GM04503 (cell line): ENCODE measurements around the gene CHRNE.
"Not testable (repeated sequence)": the region's sequence is repeated elsewhere in the genome, so short reads cannot be mapped to it uniquely, and the experiment has no call there.

Source experiments
- DNase-seq: peaks from one replicate; pipeline ENCODE4 v3.0.0-alpha.2; 2012; ENCODE audit warnings: low read depth

CHRNE gene

DNA sequence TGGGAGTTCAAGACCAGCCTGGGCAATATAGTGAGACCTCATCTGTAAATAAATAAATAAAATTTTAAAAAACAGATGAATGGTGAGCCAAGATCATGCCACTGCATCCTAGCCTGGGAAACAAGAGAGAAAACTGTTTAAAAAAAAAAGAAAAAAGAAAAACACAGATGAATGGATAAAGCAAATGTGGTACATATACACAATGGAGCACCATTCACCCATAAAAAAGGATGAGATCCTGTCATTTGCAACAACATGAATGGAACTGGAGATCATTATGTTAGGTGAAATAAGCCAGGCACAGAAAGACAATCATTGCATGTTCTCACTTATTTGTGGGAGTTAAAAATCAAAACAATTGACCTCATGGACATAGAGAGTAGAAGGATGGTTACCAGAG, 3.7 kb upstream of the CHRNE start:
- not testable (repeated sequence) for DNase-seq

GRCh38 chr17:4902540-4902939, 358 bp downstream of the CHRNE start:
- no peak for DNase-seq

GRCh38 chr17:4901648-4902344, 1.1 kb downstream of the CHRNE start:
- no peak for DNase-seq

DNA sequence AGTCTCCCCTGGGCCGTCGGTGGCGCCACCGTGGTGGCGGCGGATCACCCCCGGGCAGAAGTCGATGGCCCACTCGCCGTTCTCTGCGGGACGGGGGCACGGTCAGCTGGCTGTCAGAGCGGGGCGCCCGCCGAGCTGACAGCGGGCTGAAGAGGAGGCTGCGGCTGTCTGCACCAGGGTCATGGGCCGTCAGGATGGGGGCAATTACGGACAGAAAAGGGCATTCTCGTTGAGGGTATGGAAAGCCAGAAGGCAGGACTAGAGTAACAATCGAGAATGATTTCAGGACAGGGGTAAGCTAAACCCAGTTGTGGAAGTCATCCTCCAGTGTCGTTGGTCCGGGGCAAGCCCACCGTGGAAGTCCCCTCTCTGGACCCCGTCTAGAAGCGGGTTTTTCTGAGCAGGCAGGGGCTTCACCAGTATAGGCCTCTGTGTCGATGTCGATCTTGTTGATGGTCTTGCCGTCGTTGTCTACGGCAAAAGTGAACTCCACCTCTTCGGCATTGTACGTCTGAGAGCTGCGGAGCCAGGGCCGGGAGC, 1.7 kb downstream of the CHRNE start:
- DNase-seq = no peak

DNA sequence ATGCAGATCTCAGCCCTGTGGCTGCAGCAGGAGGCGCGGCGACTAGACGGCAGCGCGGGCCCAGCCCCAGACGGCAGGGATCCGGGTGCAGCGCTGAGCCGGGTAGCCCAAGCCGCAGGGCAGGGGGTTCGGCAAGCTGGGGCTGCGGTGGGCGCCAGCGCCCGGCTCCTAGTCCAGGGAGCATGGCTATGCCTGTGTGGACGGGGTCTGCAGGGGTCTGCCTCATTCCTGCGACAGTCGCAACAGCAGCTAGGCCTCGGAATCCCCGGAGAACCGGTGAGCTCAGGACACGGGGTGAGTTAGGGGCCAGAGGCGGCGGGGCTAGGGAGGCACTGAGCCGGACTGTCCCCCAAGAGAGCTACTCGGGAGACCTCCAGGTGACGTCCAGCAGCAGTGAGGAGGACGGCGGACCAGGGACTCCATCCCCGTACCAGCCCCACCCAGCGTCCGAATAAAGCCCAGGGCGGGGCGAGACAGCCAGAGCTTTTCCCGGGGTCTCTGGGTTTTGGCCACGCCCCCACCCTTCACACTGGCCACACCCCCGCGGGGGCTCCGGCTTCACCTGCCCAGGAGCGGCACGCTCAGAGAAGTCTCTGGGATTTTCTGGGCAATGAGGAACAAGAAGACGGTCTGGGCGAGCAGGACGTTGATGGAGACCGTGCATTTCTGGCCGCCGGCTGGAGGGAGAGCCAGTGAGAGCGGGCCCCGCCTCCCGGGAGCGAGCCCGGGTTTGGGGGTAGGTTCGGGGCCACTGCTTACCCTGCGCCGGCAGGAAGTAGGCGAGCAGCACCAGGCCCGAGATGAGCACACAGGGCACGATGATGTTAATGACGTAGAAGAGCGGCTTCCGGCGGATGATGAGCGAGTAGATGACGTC, 2.4 kb downstream of the CHRNE start:
- no peak for DNase-seq

DNA sequence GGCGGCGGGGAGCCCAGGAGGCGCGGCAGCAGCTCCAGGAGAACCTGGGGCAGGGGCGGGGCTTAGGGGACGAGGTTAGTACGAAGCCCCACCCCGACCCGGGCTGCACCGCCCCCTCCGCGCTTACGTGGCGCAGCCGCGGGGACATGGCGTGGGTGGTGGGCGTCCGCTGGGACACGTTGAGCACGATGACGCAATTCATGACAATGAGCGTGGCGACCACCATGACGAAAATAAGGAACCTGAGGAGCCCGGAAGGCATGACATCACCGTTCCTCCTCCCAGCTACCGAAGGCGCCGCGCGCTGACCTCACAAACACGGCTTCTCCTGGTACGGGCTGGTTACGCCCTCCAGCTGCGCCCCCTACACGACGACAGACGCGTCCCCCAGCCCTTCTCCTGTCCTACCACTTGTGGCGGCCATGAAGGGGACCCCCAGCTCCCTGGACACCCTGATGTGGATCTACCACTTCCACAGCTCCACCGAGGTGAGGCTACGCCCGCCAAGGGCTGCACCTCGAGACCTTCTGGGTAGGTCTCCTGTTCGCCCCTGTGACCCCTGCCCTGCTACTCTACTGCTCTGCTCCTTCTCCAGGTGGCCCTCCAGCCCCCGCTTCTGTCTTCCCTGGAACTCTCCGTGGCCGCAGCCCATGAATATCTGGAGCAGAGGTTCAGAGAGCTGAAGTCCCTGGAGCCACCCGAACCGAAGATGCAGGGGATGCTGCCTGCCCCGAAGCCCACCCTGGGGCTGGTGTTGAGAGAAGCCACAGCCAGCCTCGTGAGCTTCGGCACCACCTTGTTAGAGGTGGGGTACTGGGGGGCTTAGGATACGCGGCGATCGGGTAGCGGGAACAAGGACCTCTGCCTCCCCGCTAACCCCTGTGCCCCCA, 3.3 kb downstream of the CHRNE start, which contains the start of gene C17orf107:
TSS of gene C17orf107 (plus strand) at position 196 of the 890 bp plus-strand sequence. CDS start at position 423, 227 bp downstream.
- no peak for DNase-seq

- DNase-seq = no peak
Measured at GRCh38 chr17:4898927-4899326, 4.0 kb downstream of the CHRNE start.

GRCh38 chr17:4898351-4898750, 4.5 kb downstream of the CHRNE start:
- DNase-seq = no peak

- no peak for DNase-seq
Measured at GRCh38 chr17:4897785-4898184, 5.1 kb downstream of the CHRNE start.

GRCh38 chr17:4897198-4897687, 5.7 kb downstream of the CHRNE start:
- DNase-seq = no peak

DNA sequence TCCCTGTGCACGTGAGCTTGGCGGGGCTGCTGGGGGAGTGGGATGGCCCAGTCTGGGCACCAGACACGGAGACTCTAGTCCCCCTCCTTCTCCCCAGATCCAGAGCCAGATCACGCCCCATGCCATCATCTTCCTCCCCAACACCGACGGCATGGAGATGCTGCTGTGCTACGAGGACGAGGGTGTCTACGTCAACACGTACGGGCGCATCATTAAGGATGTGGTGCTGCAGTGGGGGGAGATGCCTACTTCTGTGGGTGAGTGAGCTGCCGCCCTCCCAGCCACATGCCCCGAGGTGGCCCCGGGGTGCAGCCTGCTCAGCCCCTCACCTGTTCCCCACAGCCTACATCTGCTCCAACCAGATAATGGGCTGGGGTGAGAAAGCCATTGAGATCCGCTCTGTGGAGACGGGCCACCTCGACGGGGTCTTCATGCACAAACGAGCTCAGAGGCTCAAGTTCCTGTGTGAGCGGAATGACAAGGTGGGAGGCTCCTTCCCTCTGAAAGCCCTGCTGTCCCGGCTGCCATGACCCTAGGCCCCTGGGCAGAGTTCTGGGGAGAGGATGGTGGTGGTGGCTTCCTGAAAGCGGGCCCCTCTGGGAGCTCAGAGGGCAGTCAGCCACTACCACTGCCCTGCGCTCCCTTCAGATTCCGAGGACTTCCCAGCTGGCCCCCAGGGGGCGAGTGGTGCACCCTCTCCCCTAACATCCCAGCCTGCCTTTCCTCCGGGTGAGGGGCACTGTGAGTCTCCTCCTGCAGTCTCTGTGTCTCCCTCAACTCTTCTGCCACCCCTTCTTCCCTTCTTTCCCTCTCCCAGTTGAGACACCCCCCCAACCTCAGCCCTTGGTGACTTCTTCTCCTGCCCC, 6.3 kb downstream of the CHRNE start:
- no peak for DNase-seq

DNA sequence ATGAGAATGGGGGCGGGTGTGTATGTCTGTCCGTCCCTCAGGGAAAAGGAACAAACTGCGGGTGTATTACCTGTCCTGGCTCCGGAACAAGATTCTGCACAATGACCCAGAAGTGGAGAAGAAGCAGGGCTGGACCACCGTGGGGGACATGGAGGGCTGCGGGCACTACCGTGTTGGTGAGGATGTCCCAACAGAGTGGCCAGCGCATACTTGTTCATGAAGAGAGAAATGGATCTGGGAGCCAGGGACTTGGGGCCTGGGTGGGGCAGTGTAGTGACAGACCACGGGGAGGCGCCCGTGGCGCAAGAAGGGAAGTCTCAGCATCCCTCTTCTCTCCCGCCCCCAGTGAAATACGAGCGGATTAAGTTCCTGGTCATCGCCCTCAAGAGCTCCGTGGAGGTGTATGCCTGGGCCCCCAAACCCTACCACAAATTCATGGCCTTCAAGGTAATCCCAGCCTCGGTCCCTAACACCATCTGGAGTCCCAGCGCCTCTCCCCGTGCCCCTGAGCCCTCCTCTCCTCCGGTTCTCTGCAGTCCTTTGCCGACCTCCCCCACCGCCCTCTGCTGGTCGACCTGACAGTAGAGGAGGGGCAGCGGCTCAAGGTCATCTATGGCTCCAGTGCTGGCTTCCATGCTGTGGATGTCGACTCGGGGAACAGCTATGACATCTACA, 7.1 kb downstream of the CHRNE start:
- no peak for DNase-seq

DNA sequence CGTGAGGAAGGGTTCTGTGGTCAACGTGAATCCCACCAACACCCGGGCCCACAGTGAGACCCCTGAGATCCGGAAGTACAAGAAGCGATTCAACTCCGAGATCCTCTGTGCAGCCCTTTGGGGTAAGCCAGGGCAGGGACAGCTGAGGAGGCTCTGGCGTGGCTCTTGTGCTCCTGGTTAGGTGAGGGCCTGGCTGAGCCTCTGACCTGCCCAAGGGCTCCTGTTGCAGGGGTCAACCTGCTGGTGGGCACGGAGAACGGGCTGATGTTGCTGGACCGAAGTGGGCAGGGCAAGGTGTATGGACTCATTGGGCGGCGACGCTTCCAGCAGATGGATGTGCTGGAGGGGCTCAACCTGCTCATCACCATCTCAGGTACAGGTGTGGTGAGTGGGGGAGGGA, 7.8 kb downstream of the CHRNE start:
- no peak for DNase-seq

GRCh38 chr17:4893721-4894560, 9.0 kb downstream of the CHRNE start:
- no peak for DNase-seq

- DNase-seq = no peak
Measured at GRCh38 chr17:4893272-4893671, 9.6 kb downstream of the CHRNE start.

DNA sequence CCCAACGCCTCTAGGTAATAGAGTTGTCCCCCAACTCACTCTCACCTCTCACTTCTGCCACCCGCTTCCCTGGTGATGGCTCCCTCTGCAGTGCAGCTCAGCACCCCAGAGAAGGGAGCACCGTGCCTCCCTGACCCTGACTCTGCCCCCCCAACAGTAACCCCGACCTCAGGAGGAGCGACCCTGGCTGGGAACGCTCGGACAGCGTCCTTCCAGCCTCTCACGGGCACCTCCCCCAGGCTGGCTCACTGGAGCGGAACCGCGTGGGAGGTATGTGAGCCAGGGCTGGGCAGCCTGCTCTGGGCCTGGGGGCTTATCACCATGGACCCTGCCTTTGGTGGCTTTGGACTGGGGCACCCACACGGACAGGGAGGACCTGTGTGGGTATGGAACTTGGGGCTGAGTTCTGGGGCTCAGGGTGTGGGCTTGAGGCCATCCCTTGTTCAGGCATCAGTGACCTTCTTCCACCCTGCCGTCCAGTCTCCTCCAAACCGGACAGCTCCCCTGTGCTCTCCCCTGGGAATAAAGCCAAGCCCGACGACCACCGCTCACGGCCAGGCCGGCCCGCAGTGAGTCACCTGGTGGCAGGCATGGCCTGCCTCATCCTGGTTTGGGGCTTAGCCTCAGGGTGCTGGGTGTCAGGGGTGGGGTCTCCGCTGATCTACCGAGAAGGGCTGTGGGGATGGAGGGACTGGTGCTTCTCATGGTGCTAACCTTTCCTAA, 10.2 kb downstream of the CHRNE start:
- no peak for DNase-seq

- no peak for DNase-seq
Measured at GRCh38 chr17:4891411-4892410, 11.2 kb downstream of the CHRNE start.
